ENCODE results near the gene TMEM181.
"Not testable (repeated sequence)": the region's sequence is repeated elsewhere in the genome, so short reads cannot be mapped to it uniquely, and the experiment has no call there.

Gene TMEM181

DNA sequence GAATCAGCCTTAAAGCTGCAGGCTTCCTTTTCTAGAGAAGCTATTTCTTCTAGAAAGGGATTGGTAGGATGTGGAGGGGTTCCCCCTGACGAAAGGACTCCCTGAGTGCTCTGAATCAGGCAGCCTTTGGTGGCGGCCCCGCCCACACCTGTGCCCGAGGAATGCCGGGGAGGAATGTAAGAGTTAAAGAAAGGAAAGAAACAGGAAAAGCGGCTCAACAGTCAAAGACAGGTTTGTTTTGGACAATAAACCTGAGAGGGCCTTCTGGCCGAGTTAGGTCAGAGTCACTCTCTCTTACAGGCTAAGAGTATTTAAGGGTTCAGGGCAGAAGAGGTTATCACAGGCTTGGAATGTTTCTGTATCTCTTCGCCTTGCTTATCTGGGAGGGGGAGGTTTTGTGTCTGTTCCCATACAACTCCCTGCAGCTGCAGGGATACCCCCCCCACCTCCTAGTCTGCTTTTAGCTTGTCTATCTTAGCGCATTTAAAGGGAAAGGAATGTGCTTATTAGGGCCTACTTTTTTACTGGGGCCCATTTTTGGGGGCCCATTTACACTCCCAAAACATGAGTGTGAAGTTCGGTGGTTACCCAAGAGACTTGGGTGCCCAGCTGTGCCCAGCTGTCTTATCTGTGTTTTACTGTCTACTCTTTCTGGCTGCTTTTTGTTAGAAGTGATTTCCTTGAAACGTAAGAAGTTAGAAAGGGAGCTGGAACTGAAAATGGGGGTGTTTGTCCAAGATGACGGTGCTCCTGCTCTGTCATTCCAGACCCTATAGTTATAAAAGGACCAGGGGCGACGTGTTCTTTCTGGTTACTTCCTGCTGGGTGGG is 51.9 kb downstream of the TMEM181 start:
- DNase-seq (ENCODE audit: extremely low spot score, insufficient read length, low read depth), result no peak
- FAIRE-seq, result no peak

DNA sequence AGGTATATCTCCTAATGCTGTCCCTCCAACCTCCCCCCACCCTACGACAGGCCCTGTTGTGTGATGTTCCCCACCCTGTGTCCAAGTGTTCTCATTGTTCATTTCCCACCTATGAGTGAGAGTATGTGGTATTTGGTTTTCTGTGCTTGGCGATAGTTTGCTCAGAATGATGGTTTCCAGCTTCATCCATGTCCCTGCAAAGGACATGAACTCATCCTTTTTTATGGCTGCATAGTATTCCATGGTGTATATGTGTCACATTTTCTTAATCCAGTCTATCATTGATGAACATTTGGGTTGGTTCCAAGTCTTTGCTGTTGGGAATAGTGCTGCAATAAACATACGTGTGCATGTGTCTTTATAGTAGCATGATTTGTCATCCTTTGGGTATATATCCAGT is 54.7 kb downstream of the TMEM181 start:
- not testable (repeated sequence) for FAIRE-seq; DNase-seq (ENCODE audit: extremely low spot score, insufficient read length, low read depth)

DNA sequence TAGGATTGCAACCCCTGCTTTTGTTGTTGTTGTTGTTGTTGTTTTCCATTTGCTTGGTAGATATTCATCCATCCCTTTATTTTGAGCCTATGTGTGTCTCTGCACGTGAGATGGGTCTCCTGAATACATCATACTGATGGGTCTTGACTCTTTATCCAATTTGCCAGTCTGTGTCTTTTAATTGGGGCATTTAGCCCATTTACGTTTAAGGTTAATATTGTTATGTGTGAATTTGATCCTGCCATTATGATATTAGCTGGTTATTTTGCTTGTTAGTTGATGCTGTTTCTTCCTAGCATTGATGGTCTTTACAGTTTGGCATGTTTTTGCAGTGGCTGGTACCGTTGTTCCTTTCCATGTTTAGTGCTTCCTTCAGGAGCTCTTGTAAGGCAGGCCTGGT is 58.4 kb downstream of the TMEM181 start:
- not testable (repeated sequence) for DNase-seq (ENCODE audit: extremely low spot score, insufficient read length, low read depth); FAIRE-seq

DNA sequence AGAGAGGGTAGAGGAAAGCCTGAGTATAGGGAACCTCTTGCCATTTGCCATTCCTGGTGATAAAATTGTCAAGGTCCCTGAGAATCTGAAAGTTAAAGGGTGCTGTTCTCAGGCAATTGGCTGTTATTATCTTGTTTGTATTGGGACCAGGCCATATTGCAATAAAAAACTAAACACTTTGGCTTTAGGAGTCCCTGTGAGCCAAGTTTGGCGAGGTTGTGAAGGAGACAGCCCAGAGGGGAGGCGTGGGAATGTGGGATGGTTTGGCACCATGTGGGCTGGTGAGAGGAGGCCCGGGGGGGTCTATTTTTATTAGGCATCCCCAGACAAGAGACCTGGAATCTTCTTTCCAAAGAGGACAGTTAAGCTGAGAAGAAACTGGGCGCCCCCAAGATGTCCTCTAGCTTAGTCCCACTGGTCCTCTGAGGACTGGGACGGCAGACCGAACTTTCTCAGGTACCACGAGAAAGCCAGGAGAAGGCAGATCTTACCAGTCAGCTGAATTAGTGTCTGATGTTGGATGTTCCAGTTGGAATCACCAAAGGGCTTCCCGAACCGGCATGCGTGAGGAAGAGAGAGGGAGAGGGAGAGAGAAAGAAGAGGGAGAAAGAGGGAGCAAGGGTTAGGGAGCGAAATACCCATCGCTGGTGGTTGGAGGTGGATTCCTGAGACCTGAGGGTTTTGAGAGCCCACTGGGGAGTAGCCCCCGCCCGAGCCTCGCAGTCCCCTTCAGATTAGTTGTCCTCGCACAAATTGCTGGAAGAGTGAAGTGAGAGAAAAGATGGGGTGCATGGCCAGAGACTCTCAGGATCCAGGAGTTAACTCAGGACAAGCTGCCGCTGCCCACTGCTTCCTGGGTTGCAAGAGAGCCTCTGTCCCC is 60.3 kb downstream of the TMEM181 start:
- FAIRE-seq (no peak), DNase-seq (ENCODE audit: extremely low spot score, insufficient read length, low read depth) (no peak)

DNA sequence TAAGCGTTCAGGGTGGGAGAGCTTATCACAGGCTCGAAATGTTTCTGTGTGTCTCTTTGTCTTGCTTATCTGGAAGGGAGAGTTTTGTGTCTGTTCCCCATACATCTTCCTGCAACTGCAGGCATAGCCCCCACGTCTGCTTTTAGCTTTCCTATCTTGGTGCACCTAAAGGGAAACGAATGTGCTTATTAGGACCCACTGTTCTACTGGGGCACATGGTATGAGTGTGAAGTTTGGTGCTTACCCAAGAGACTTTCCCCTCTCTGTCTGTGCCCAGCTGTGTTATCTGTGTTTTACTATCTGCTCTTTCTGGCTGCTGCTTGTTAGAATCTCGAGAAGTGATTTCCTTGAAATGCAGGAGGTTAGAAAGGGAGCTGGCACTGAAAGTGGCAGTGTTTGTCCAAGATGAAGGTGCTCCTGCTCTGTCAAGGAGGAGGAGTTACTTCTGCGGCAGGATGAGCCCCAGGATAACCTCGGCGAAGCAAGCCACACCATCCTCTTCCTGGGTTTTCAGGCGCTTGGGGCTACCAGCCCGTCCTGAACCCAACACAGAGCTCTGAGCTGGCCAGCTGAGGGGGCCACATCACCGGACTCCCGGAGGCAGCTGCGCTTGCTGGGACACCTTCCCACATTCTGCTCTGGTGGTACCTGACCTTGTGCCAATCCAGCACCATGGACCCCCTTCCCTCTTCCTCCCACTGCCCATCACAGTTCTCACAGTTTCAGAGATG is 61.2 kb downstream of the TMEM181 start:
- no peak for FAIRE-seq
- no peak for DNase-seq (ENCODE audit: extremely low spot score, insufficient read length, low read depth)

DNA sequence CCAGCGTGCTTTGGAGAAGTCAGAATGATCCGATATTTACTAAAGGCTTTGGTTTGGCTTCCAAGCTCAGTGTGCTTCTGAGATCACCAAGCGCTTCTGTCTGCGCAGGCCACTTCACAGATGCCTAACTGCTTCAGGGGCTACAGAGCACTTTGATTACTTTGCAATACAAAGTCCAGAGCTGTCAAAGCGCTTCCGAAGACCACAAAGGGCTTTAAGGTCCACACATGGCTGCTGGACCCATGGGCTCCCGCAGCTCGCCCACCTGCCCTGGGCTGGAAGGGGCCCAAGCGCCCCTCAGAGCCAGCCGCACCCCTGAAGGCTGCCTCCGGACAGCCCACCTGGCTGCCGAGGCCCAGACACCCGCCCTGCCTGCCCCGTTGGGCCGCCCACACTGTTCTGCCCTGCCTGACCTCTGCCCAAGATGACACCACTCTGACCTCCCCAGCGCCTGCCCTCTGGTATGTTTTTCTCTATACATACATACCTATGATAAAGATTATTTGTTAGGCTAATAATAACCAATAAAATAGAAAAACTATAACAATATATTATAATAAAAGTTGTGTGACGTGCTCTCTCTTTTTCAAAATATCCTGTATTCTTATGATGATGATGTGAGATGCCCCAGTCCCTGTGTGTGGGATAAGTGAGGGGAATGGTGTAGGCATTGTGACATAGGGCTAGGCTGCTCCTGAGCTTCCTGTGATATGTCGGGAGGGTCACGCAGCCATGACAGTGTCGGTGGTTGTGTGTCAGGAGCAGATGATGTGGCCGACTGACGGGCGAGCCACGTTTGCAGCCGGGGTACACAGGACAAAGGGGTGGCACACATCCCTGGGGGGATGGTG is 62.0 kb downstream of the TMEM181 start:
- no peak for DNase-seq (ENCODE audit: extremely low spot score, insufficient read length, low read depth)
- FAIRE-seq, result no peak

DNA sequence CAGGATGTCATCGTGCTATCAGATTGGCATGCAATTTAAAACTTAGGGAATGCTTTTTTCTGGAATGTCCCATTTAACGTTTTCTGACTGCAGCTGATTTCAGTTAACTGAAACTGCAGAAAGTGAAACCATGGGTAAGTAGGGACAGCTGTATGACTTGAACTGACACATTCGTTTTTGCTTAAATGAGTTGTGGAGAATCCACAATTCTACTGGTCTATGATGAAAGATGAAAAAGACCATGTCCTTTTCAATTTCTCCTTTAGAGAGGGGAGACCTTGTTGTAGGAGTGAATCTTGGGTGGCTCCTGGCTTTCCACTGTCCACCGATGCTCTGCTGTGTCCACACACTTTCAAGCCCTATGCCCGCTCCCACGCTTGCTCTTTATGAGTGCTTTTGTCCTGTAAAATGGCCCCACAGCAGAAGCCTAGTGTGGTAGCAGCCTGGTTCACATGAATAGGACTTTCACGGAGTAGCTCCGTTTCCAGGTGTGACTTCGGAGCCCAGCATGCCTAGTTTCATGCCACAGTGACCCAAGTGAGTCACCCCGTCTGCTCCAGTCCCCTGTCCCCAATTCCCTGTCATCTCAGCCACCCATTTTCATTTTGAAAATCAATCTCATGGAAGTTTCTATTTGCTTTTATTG is 62.8 kb downstream of the TMEM181 start:
- DNase-seq (ENCODE audit: extremely low spot score, insufficient read length, low read depth) (no peak), FAIRE-seq (peak; percentile 50)

DNA sequence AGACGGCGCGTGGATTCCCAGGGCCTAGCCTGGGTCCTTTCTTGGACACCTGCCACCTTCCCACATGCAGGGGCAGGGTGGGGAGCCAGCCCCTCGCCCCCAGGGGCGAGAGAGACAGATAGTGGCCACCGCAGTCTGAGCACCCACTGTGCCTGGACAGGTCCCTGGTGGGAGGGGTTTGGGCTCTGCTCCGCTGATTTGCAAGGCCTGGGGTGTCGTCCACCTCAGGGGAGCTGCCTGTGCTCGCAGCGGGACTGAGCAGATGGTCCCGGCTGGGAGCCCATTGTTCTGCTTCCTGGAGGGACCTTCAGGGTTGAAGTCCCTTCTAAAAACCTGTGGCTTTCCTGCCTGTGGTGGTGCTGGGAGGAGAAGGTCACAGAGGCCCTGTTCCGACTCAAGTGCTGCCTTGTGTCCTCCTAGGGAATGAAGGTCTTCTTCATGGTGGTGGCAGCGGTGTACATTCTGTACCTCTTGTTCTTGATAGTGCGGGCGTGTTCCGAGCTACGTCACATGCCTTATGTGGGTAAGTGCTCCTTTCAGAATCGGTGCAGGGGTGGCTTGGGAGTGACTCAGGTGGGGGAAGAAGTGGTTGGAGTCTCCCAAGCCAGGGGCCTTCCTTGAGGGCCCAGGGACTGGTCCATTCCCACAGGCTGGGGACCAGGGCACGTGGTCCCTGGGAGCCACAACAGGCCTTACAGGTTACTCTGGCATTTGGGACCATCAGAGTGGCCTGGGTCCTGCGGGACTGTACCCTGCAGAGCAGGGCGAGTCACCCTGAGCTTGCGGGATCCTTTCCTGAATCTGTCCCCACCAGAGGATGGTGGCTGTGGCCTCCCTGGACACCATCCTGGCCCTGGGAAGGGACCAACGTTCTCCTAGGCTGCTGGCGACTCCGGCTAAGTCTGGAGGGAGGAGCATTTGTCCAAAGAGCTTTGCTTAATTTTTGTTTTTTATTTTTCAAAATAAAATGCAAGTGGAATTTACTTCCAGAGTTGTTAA is 65.1 kb downstream of the TMEM181 start:
- no peak for DNase-seq (ENCODE audit: extremely low spot score, insufficient read length, low read depth)
- no peak for FAIRE-seq

DNA sequence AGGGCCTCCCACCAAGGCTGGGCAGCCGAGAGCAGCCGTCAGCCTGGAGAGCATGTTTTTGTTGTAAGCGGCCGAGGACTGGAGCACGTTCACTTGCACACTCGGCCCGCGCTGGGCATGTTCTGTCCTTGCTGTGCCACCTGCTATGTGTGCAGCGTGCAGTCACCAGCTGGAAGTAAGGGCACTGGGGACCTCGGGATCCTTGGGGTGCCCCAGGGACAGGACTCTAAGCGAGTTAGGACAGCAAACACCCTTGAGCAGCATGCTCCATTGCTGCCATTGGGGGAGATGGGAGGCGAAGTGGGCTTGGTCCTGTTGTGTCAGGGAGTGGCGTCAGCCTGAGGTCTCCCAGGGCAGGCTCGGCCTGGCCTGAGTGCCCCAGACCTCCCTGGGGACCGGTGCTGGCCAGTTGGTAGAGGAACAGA is 66.0 kb downstream of the TMEM181 start:
- DNase-seq (ENCODE audit: extremely low spot score, insufficient read length, low read depth) (no peak), FAIRE-seq (no peak)

DNA sequence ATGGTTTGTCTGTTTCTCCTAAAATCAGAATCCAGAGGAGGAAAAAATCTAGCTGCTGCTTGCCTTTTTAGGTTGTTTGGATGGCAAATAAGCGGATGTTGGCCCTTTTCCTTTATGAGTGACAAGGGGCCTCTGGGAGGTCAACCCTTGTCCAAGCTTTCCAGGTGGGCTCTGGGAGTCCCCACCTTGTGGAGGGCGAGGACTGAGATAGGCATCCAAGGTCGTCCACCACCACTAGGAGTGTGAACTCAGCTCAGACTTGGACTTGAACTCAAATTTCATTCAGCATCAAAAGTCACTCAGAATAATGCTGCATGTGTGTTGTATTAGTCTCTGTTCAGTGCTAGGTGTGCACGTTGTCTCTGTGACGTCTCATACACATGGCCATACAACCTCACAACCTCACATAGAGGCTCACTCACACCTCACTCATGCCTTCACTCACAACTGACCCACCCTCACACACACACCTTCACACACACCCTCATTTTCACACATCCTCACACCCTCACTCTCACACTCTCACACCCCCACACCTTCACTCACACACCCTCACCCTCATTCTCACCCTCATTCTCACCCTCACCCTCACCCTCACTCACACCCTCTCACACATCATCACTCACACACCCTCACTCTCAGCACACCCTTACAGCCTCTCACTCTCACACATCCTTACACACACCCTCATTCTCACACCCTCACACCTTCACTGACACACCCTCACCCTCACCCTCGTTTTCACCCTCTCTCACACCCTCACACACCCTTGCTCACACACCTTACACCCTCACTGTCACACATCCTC is 66.7 kb downstream of the TMEM181 start:
- DNase-seq (ENCODE audit: extremely low spot score, insufficient read length, low read depth), result no peak
- FAIRE-seq, result no peak

DNA sequence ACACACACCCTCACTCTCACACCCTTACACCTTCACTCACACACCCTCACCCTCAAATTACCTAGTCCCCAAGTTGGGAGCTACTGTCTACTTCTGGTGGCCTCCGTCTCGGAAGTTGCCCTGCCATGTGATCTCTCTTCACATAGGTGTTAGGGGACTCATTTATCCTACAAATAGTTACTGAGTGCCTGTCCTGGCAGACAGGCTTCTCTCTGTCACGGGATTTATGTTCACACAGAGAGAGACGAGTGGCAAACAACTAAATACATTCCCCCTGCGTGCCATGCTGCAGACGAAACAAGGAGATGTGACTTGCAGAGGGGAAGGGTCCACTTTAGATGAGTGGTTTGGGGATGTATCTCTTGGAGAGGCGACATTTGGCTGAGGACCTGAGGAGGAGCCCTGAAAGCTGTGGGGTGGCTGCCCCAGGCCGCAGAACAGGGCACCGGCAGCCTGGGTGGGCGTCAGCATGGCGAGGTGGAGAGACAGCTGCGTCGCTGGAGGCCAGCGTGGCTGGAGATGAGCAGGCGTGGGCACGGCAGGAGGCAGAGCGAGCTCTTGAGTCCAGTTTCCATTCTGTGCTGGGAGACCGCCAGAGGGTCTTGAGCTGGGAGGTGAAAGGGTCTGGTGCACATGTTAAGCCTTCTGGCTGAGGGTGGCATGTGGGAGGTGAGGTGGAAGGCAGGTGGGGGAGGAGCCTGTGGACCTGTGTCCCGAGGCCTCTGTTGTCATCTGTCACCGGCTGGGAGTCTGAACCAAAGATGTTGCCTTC is 67.5 kb downstream of the TMEM181 start:
- DNase-seq (ENCODE audit: extremely low spot score, insufficient read length, low read depth), result no peak
- FAIRE-seq, result no peak

DNA sequence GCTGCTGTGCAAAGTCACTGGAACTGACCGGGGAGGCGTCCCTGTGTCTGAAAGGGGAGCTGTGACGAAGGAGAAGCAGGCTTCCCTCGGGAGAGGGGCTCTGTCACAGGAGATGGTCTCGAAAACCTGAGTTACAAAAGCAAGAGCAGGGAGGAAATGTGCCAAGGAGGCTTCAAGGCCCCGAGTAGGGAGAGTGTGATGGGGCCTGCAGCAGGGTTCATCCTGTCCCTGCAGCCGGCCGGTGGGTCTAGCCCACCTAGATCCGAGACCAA is 68.0 kb downstream of the TMEM181 start:
- no peak for FAIRE-seq

DNA sequence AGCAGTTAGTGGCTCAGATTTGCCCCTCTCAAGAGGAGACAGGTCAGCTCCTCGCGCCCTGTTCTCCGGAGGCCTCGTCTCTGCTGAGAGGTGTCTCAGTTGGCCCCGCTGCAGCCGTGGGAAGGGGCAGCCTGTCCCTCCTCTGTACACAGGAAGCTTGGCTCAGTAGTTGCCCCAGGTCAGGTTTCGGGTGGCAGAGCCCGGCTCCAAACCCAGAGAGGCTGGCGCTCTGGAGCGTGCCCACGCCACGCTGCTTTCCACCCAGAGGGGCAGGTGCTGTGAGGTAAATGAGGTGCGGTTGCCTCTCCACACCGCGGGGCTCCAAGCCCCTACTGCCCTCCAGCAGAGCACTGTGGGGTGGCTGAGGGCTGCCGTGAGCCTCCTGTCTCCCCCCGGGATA is 68.7 kb downstream of the TMEM181 start:
- no peak for DNase-seq (ENCODE audit: extremely low spot score, insufficient read length, low read depth)
- no peak for FAIRE-seq

More for the DNA sequence above, 68.0 kb downstream of the TMEM181 start:
- no peak for DNase-seq (ENCODE audit: extremely low spot score, insufficient read length, low read depth)

DNA sequence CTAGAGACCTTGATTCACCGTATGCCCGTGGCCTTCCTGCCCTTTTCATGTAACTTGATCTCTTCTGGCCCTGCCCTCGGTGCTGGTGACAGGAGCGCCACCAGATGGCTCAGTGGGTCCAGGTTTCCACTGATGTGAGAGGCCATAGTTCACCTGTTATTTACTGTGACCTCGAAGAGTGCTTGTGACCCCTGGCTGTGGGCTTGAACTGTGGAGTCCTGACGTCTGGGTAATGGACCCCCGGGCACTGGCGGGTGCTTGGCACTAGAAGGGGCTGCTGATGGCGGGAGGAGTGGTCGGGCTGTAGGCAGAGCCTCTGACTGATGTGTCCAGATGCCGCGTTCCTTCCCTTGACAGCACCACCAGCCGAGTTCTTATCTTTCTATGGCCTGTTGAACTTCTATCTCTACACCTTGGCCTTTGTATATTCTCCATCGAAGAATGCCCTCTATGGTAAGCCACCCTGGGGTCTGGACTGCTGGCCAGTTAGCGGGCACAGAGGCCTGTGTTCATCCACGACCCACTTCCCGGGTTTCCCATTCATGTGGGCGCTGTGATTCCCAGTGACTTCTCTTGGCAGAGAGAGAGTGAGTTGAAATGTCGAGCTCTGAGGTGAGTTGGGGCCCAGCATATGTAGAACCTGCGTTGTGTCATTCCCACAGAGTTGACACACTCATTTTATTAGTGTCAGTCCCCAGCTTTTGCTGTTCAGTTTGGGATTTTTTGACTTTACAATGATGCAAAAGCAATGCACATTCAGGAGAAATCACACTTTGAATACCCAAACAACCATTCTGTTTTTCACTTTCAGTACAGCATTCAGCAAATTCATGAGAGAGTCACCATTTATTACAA is 69.7 kb downstream of the TMEM181 start:
- no peak for FAIRE-seq

DNA sequence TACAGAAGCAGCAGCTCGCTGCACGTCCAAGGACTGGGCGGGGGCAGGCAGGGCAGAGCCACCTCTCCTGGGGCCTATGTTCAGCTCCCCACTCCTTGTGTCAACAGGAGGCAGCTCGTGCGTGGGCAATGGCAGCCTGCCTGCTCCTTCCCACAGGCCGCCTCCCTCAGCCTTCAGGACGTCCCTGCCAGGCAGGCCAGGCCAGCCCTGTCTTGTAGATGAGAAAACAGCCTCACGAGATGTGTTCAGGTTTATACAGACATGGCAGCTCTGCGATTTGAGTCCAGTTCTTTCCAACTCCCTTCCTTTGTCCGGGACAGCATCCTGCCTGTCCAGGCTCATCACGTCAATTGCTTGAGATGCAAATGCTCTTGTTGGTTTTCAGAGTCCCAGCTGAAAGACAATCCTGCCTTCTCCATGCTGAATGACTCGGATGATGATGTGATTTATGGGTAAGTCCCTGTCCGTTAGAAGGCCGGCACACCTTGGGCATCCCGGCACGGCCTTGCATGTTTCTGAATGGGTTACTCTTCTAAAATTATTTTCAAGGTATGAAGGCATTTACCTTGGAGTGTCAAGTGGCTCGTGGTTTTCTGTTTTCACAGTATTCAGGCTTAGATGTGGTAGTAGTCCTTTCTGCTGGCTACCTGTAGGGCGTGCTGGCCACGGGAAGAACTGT is 71.2 kb downstream of the TMEM181 start:
- FAIRE-seq (no peak), DNase-seq (ENCODE audit: extremely low spot score, insufficient read length, low read depth) (no peak)

More for the DNA sequence above, 69.7 kb downstream of the TMEM181 start:
- no peak for DNase-seq (ENCODE audit: extremely low spot score, insufficient read length, low read depth)

All from GM18507 (cell line).